Activated naive CD4-positive, alpha-beta T cell treated with Interleukin-2 at 50 U/mL for 16 hours (primary cell): ENCODE data around the gene CDC42EP2.

ENCODE experiments used
- DNase-seq: peaks from one replicate; pipeline ENCODE4 v3.0.0-alpha.2; 2020

Gene CDC42EP2

GRCh38 chr11:65362320-65362931 is 47.8 kb downstream of the CDC42EP2 start:
- no peak for DNase-seq

GRCh38 chr11:65362966-65363365 is 48.3 kb downstream of the CDC42EP2 start:
- DNase-seq: no peak

GRCh38 chr11:65363770-65364169 is 49.1 kb downstream of the CDC42EP2 start:
- DNase-seq: no peak

- no peak for DNase-seq
Measured at GRCh38 chr11:65366340-65366773, 51.7 kb downstream of the CDC42EP2 start.

- no peak for DNase-seq
Measured at GRCh38 chr11:65370659-65371049, 56.0 kb downstream of the CDC42EP2 start.
